ENCODE data around the gene C1D.

- TF ChIP-seq CTCF (IDR thresholded peaks at IDR 0.05) (no peak), ZFX (IDR thresholded peaks at IDR 0.05; ENCODE audit: borderline replicate concordance) (no peak)
These were observed 34.8 kb downstream of the C1D start for GRCh38 chr2:68027959-68028358.

Measured in 22Rv1 (cell line).